ENCODE measurements around the gene TAOK3. TPM values are rescaled to one million over a fixed set of nuclear protein-coding genes. Genes with fewer than 3 reads are reported as not detected.

Gene TAOK3
- total and polyA plus RNA-seq, 2 donors (not counting 3 experiments of a cell fraction or from before 2014, with no cell fraction given): 11.3 to 23.1 TPM

- Histone ChIP-seq H3K27me3 (ENCODE audit: control insufficient read depth in 2 of 2, insufficient read depth in 2 of 2, low read length in 2 of 2) (no peaks in the 10 kb centered on the region), H3K4me1 (ENCODE audit: control insufficient read depth, extremely low read depth, insufficient read depth, low read length) (peaks cover 48% of the 10 kb centered on the region), H3K4me2 (ENCODE audit: insufficient read depth, low read length) (peak overlapping the region; percentile 83), H3K27ac (ENCODE audit: insufficient read depth, low read depth, low read length) (peak overlapping the region; percentile 50), H2AFZ (ENCODE audit: low read depth, low read length) (no peak overlapping the region), H3K79me2 (ENCODE audit: control insufficient read depth, insufficient read depth, low read length) (peaks cover 70% of the 10 kb centered on the region), H3K36me3 (ENCODE audit: control insufficient read depth in 2 of 2, extremely low read depth in 1 of 2, insufficient read depth in 2 of 2, low read length in 2 of 2) (no peaks in the 10 kb centered on the region), H4K20me1 (replicated peaks; ENCODE audit: control insufficient read depth, extremely low read depth, insufficient read depth, low read length) (no peaks in the 10 kb centered on the region), H3K4me3 (replicated peaks in 1 of 3; ENCODE audit: insufficient read depth in 1 of 3, low read depth in 1 of 3, low read length in 3 of 3) (no peak overlapping the region), H3K9ac (replicated peaks; ENCODE audit: extremely low read depth, insufficient read depth, low read length) (no peak overlapping the region), H3K9me3 (replicated peaks; ENCODE audit: control insufficient read depth, insufficient read depth, low read length) (no peaks in the 10 kb centered on the region), H3K9me1 (replicated peaks; ENCODE audit: control insufficient read depth, extremely low read depth, insufficient read depth, low read length) (no peaks in the 10 kb centered on the region)
- dilution Hi-C loops (cut with MboI; ENCODE audit: extremely low pct_ligation_motif_present, low sequenced_read_pairs): no loop called here
- TF ChIP-seq CTCF (IDR thresholded peaks at IDR 0.05; ENCODE audit: extremely low read depth in 1 of 2, insufficient read depth in 1 of 2, low read depth in 1 of 2, low read length in 2 of 2): no peak
- no peak for TF ChIP-seq MYC (IDR thresholded peaks at IDR 0.05; ENCODE audit: low read depth, low read length)
- no peak for TF ChIP-seq POLR2A (IDR thresholded peaks at IDR 0.05; ENCODE audit: low read depth, low read length)
- ChIA-PET CTCF (interaction anchor here (1.0 to 5.0 kb wide), 6 partner anchors 10 to 173 kb away, joined by 3 to 37 read pairs (median 5); partner anchors contain the start of gene SUDS3), POLR2A (no interaction called here)
- no TSS peak for BruUV-seq (replicated peaks)
- intact Hi-C loops (cut with micrococcal nuclease): loop anchor here (2.0 kb wide), 3 partner anchors 14 to 50 kb away; no protein-coding TSS in a partner anchor
- no peak for DNase-seq (ENCODE audit: low read depth, low spot score)
- no peak for FAIRE-seq
Measured at GRCh38 chr12:118356809-118357256, 15.9 kb downstream of the TAOK3 start.

GRCh38 chr12:118355843-118356242, 16.9 kb downstream of the TAOK3 start:
- H3K9me3 ChIP-seq (replicated peaks; ENCODE audit: control insufficient read depth, insufficient read depth, low read length): no peaks in the 10 kb centered on the region
- dilution Hi-C loops (cut with MboI; ENCODE audit: extremely low pct_ligation_motif_present, low sequenced_read_pairs) (no loop called here), intact Hi-C loops (cut with micrococcal nuclease) (loop anchor here (2.0 kb wide), 3 partner anchors 13 to 49 kb away; no protein-coding TSS in a partner anchor)
- no peaks in the 10 kb centered on the region for H4K20me1 ChIP-seq (replicated peaks; ENCODE audit: control insufficient read depth, extremely low read depth, insufficient read depth, low read length)
- no peaks in the 10 kb centered on the region for H3K9me1 ChIP-seq (replicated peaks; ENCODE audit: control insufficient read depth, extremely low read depth, insufficient read depth, low read length)
- no peaks in the 10 kb centered on the region for H3K36me3 ChIP-seq (ENCODE audit: control insufficient read depth in 2 of 2, extremely low read depth in 1 of 2, insufficient read depth in 2 of 2, low read length in 2 of 2)
- BruUV-seq (replicated peaks): no TSS peak
- no peak overlapping the region for H3K9ac ChIP-seq (replicated peaks; ENCODE audit: extremely low read depth, insufficient read depth, low read length)
- DNase-seq (ENCODE audit: low read depth, low spot score): no peak
- H3K4me2 ChIP-seq (ENCODE audit: insufficient read depth, low read length): peak overlapping the region; percentile 29
- H3K27me3 ChIP-seq (ENCODE audit: control insufficient read depth in 2 of 2, insufficient read depth in 2 of 2, low read length in 2 of 2): no peaks in the 10 kb centered on the region
- ChIA-PET CTCF (interaction anchor here (1.0 to 5.0 kb wide), 3 partner anchors 9 to 21 kb away, joined by 3 to 37 read pairs (median 4); partner anchors contain the start of genes SUDS3 and TAOK3), POLR2A (no interaction called here)
- no peak for FAIRE-seq
- no peak overlapping the region for H2AFZ ChIP-seq (ENCODE audit: low read depth, low read length)
- H3K27ac ChIP-seq (ENCODE audit: insufficient read depth, low read depth, low read length): no peak overlapping the region
- H3K4me3 ChIP-seq (replicated peaks in 1 of 3; ENCODE audit: insufficient read depth in 1 of 3, low read depth in 1 of 3, low read length in 3 of 3): no peak overlapping the region
- TF ChIP-seq MAX (IDR thresholded peaks at IDR 0.05; ENCODE audit: insufficient read depth, insufficient read length): no peak
- no peak for TF ChIP-seq GATA2 (IDR thresholded peaks at IDR 0.05; ENCODE audit: insufficient read depth, insufficient read length, low read depth, low read length)
- TF ChIP-seq MYC (IDR thresholded peaks at IDR 0.05; ENCODE audit: low read depth, low read length): no peak
- TF ChIP-seq POLR2A (IDR thresholded peaks at IDR 0.05; ENCODE audit: low read depth, low read length): no peak
- no peak for TF ChIP-seq EZH2 (IDR thresholded peaks at IDR 0.05; ENCODE audit: borderline replicate concordance, low read depth, low read length, severe bottlenecking)
- TF ChIP-seq POLR2AphosphoS5 (IDR thresholded peaks at IDR 0.05; ENCODE audit: insufficient read depth, low read depth, low read length): no peak
- TF ChIP-seq FOS (IDR thresholded peaks at IDR 0.05; ENCODE audit: borderline replicate concordance, insufficient read depth, low read length): no peak
- no peak for TF ChIP-seq CTCF (IDR thresholded peaks at IDR 0.05; ENCODE audit: extremely low read depth in 1 of 2, insufficient read depth in 1 of 2, low read depth in 1 of 2, low read length in 2 of 2)
- TF ChIP-seq JUN (IDR thresholded peaks at IDR 0.05; ENCODE audit: borderline replicate concordance, insufficient read depth, insufficient read length, low read depth): no peak
- peaks cover 43% of the 10 kb centered on the region for H3K4me1 ChIP-seq (ENCODE audit: control insufficient read depth, extremely low read depth, insufficient read depth, low read length)
- peaks cover 69% of the 10 kb centered on the region for H3K79me2 ChIP-seq (ENCODE audit: control insufficient read depth, insufficient read depth, low read length)

Measured in endothelial cell of umbilical vein (primary cell).